NB4 (cell line): ENCODE results near the gene POLE3.

ENCODE experiments used
- POLR2A ChIP-seq: IDR thresholded peaks from 2 replicates; pipeline ENCODE4 v1.6.1; 2011; ENCODE audit warnings: mild to moderate bottlenecking; ENCODE audit not compliant: insufficient read length; ENCODE audit errors: extremely low read depth
- TF ChIP-seq, protein P1 (sequence below): IDR thresholded peaks from one replicate; pipeline ENCODE4 v1.5.1; 2012; ENCODE audit warnings: low read depth, low read length

DNA sequence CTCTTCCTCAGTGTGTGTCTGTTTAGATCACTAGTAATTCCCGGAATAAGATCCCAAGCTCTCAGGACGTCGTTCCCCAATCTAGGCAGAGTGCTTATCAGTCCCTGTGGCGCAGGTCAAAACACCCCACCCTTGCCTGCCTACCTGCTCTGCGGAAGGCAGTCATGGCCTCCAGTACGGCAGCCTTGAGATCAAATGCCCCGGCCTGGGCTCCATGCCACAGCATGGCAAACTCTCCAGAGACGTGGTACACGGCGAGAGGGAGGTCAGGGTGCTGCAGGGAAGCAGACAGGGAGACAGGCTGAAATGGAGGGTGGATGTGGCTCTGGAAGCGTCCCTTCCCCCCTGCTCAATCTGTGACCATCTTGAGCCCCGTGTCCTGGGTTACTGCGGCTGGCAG, 21.6 kb downstream of the POLE3 start:
- TF ChIP-seq, protein P1, sequence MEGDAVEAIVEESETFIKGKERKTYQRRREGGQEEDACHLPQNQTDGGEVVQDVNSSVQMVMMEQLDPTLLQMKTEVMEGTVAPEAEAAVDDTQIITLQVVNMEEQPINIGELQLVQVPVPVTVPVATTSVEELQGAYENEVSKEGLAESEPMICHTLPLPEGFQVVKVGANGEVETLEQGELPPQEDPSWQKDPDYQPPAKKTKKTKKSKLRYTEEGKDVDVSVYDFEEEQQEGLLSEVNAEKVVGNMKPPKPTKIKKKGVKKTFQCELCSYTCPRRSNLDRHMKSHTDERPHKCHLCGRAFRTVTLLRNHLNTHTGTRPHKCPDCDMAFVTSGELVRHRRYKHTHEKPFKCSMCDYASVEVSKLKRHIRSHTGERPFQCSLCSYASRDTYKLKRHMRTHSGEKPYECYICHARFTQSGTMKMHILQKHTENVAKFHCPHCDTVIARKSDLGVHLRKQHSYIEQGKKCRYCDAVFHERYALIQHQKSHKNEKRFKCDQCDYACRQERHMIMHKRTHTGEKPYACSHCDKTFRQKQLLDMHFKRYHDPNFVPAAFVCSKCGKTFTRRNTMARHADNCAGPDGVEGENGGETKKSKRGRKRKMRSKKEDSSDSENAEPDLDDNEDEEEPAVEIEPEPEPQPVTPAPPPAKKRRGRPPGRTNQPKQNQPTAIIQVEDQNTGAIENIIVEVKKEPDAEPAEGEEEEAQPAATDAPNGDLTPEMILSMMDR, result no peak
- TF ChIP-seq POLR2A, result no peak
